Vagina (tissue), 2 donors: ENCODE results near the gene LGALS12.
A peak's percentile ranks its signal among the peaks of the same experiment; 100 is the strongest.

Source experiments
- CTCF ChIP-seq, 3 experiments: fragments of 450-650 bp in 2 of 3; fragments of 200-600 bp in 1 of 3; sonication (generic) in 1 of 3; IDR thresholded peaks; one replicate each; pipeline ENCODE4 v1.5.1; 2017 to 2019; ENCODE audit warnings: antibody characterized with exemption in 3 of 3, mild to moderate bottlenecking in 2 of 3, moderate library complexity in 2 of 3
- POLR2A ChIP-seq, 2 donors: fragments of 450-650 bp; IDR thresholded peaks; one replicate each; pipeline ENCODE4 v1.6.1; 2017; ENCODE audit warnings: antibody characterized with exemption in 2 of 2, mild to moderate bottlenecking in 2 of 2, moderate library complexity in 2 of 2
- POLR2AphosphoS5 ChIP-seq, 2 donors: sonication (generic); formaldehyde crosslinking; IDR thresholded peaks; one replicate each; pipeline ENCODE4 v1.9.0; 2017; ENCODE audit warnings: antibody characterized with exemption in 2 of 2, mild to moderate bottlenecking in 2 of 2, low read depth in 1 of 2; ENCODE audit not compliant: insufficient read depth in 1 of 2

- no peak for TF ChIP-seq POLR2A (IDR thresholded peaks at IDR 0.05)
- TF ChIP-seq CTCF (IDR thresholded peaks at IDR 0.05): no peak
- TF ChIP-seq POLR2AphosphoS5 (IDR thresholded peaks at IDR 0.05; ENCODE audit: insufficient read depth in 1 of 2, low read depth in 1 of 2): peak in 1 of 2 donors; percentile 40
Observed at GRCh38 chr11:63537293-63538101, 31.6 kb downstream of the LGALS12 start.
